Measurements from ENCODE around the gene LTBP4. TPM values are rescaled to one million over a fixed set of nuclear protein-coding genes. Genes with fewer than 3 reads are reported as not detected.
A peak's percentile ranks its signal among the peaks of the same experiment; 100 is the strongest.

The LTBP4 gene
- total RNA-seq, 2 donors from 2014 or later: 160 to 500 TPM

GRCh38 chr19:40608240-40608621 lies 7.1 kb downstream of the LTBP4 start:
- Histone ChIP-seq H3K4me3 (no peak overlapping the region), H3K4me1 (replicated peaks) (peaks cover 7% of the 10 kb centered on the region), H3K27me3 (replicated peaks; ENCODE audit: insufficient read depth) (no peaks in the 10 kb centered on the region), H3K36me3 (no peaks in the 10 kb centered on the region), H3K9me3 (no peaks in the 10 kb centered on the region), H3K27ac (no peak overlapping the region)
- TF ChIP-seq POLR2AphosphoS5 (IDR thresholded peaks at IDR 0.05) (no peak), CTCF (IDR thresholded peaks at IDR 0.05) (no peak), POLR2A (IDR thresholded peaks at IDR 0.05) (no peak)
- WGBS: 91% methylated on average over 14 of the region's 14 CpGs
- intact Hi-C loops (cut with DNase I): loop anchor here (10.0 kb wide), 1 partner anchor 143 kb away; the partner anchor contains the start of genes BLVRB and SPTBN4
- DNase-seq (ENCODE audit: low spot score): no peak

- peak overlapping the region in 1 of 2 donors; percentile 36 for H3K4me3 ChIP-seq
- intact Hi-C loops (cut with DNase I): loop anchor here (10.0 kb wide), 1 partner anchor 144 kb away; the partner anchor contains the start of genes BLVRB and SPTBN4
- H3K27ac ChIP-seq: peak overlapping the region in 1 of 2 donors; percentile 79
- DNase-seq (ENCODE audit: low spot score): no peak
- no peaks in the 10 kb centered on the region for H3K9me3 ChIP-seq
- no peaks in the 10 kb centered on the region for H3K27me3 ChIP-seq (replicated peaks; ENCODE audit: insufficient read depth)
- TF ChIP-seq CTCF (IDR thresholded peaks at IDR 0.05) (no peak), POLR2A (IDR thresholded peaks at IDR 0.05) (no peak), POLR2AphosphoS5 (IDR thresholded peaks at IDR 0.05) (no peak)
- 78% methylated on average over 4 of the region's 4 CpGs for WGBS
- no peaks in the 10 kb centered on the region for H3K36me3 ChIP-seq
- peaks cover 7% of the 10 kb centered on the region for H3K4me1 ChIP-seq (replicated peaks)
These were observed 7.8 kb downstream of the LTBP4 start for GRCh38 chr19:40608957-40609356.

- WGBS: 24% methylated on average over 50 of the region's 50 CpGs
- no peaks in the 10 kb centered on the region for H3K36me3 ChIP-seq
- no peaks in the 10 kb centered on the region for H3K9me3 ChIP-seq
- H3K27me3 ChIP-seq (replicated peaks; ENCODE audit: insufficient read depth): no peaks in the 10 kb centered on the region
- H3K27ac ChIP-seq: peak overlapping the region; percentile 74 to 79
- H3K4me1 ChIP-seq (replicated peaks): peaks cover 2% of the 10 kb centered on the region
- peak; percentile 34 for TF ChIP-seq POLR2AphosphoS5 (IDR thresholded peaks at IDR 0.05)
- TF ChIP-seq POLR2A (IDR thresholded peaks at IDR 0.05): peak; percentile 67
- no peak for TF ChIP-seq CTCF (IDR thresholded peaks at IDR 0.05)
- DNase-seq (ENCODE audit: low spot score): peak; percentile 88
- H3K4me3 ChIP-seq: peak overlapping the region; percentile 29 to 36
- intact Hi-C loops (cut with DNase I): loop anchor here (10.0 kb wide), 1 partner anchor 145 kb away; the partner anchor contains the start of genes BLVRB and SPTBN4
These were observed 8.6 kb downstream of the LTBP4 start for GRCh38 chr19:40609561-40610395.

GRCh38 chr19:40610396-40611064 lies 9.4 kb downstream of the LTBP4 start:
- no peaks in the 10 kb centered on the region for H3K4me1 ChIP-seq (replicated peaks)
- intact Hi-C loops (cut with DNase I): no loop called here
- no peaks in the 10 kb centered on the region for H3K36me3 ChIP-seq
- DNase-seq (ENCODE audit: low spot score): no peak
- TF ChIP-seq CTCF (IDR thresholded peaks at IDR 0.05): no peak
- TF ChIP-seq POLR2A (IDR thresholded peaks at IDR 0.05): no peak
- TF ChIP-seq POLR2AphosphoS5 (IDR thresholded peaks at IDR 0.05): no peak
- no peaks in the 10 kb centered on the region for H3K27me3 ChIP-seq (replicated peaks; ENCODE audit: insufficient read depth)
- peak overlapping the region; percentile 74 to 79 for H3K27ac ChIP-seq
- 28% methylated on average over 27 of the region's 29 CpGs for WGBS
- H3K9me3 ChIP-seq: no peaks in the 10 kb centered on the region
- peak overlapping the region in 1 of 2 donors; percentile 36 for H3K4me3 ChIP-seq
